Measurements from ENCODE around the gene APOBEC3F.

DNA sequence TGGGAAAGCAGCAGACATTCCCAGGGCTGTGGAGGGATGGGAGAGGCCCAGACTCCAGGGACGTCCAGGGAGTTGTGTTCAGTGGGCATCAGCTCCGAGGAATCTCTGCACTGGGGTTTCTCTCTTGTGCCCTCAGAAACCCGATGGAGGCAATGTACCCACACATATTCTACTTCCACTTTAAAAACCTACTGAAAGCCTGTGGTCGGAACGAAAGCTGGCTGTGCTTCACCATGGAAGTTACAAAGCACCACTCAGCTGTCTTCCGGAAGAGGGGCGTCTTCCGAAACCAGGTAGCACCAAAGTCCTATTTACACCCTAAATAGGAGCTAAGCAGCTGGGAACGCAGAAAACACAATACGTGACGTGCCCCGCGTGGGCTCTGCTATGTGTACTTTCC is 11.4 kb upstream of the APOBEC3F start:
- TF ChIP-seq EP300 (IDR thresholded peaks at IDR 0.05) = no peak
- TF ChIP-seq, protein P1, sequence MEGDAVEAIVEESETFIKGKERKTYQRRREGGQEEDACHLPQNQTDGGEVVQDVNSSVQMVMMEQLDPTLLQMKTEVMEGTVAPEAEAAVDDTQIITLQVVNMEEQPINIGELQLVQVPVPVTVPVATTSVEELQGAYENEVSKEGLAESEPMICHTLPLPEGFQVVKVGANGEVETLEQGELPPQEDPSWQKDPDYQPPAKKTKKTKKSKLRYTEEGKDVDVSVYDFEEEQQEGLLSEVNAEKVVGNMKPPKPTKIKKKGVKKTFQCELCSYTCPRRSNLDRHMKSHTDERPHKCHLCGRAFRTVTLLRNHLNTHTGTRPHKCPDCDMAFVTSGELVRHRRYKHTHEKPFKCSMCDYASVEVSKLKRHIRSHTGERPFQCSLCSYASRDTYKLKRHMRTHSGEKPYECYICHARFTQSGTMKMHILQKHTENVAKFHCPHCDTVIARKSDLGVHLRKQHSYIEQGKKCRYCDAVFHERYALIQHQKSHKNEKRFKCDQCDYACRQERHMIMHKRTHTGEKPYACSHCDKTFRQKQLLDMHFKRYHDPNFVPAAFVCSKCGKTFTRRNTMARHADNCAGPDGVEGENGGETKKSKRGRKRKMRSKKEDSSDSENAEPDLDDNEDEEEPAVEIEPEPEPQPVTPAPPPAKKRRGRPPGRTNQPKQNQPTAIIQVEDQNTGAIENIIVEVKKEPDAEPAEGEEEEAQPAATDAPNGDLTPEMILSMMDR (IDR thresholded peaks at IDR 0.05) = no peak
- TF ChIP-seq POLR2AphosphoS5 (IDR thresholded peaks at IDR 0.05) = no peak
